K562 (cell line): ENCODE measurements around the gene FKBP2. TPM values are rescaled to one million over a fixed set of nuclear protein-coding genes. Genes with fewer than 3 reads are reported as not detected.
A peak's percentile ranks its signal among the peaks of the same experiment; 100 is the strongest.

Experiments
- CREB3 ChIP-seq: fragments of 450-650 bp; conservative IDR thresholded peaks from 2 replicates; pipeline ENCODE4 v1.6.1; 2016; ENCODE audit warnings: missing genetic modification characterization, low read depth, mild to moderate bottlenecking, missing compliant biosample characterization, moderate library complexity
- MBD2 ChIP-seq: sonication (generic); IDR thresholded peaks from 2 replicates; pipeline ENCODE4 v1.6.1; 2016; ENCODE audit warnings: low read depth, borderline replicate concordance
- NR2F6 ChIP-seq: fragments of 450-650 bp; formaldehyde crosslinking; IDR thresholded peaks from 2 replicates; pipeline ENCODE4 v1.4.0; 2020; ENCODE audit warnings: mild to moderate bottlenecking
- NUFIP1 ChIP-seq: fragments of 450-650 bp; IDR thresholded peaks from 2 replicates; pipeline ENCODE4 v1.6.1; 2018; ENCODE audit not compliant: partially characterized antibody
- OTX1 ChIP-seq: fragments of 450-650 bp; formaldehyde crosslinking; IDR thresholded peaks from 2 replicates; pipeline ENCODE4 v1.4.0; 2022; ENCODE audit warnings: mild to moderate bottlenecking
- PHB2 ChIP-seq: fragments of 450-650 bp; IDR thresholded peaks from 2 replicates; pipeline ENCODE4 v1.6.1; 2017; ENCODE audit warnings: low read depth
- PURB ChIP-seq: sonication (generic); formaldehyde crosslinking; IDR thresholded peaks from 2 replicates; pipeline ENCODE4 v1.9.0; 2021; ENCODE audit warnings: low read depth, mild to moderate bottlenecking, missing genetic modification reagents
- RBM14 ChIP-seq: fragments of 200-400 bp; formaldehyde crosslinking; IDR thresholded peaks from 2 replicates; pipeline ENCODE4 v1.6.1; 2018; ENCODE audit warnings: low read depth, mild to moderate bottlenecking, low read length, moderate library complexity, borderline replicate concordance; ENCODE audit not compliant: insufficient read depth
- SIX5 ChIP-seq, 2 experiments: IDR thresholded peaks; 2 replicates each; pipeline ENCODE4 v1.6.1; 2011; ENCODE audit warnings: low read length in 2 of 2, borderline replicate concordance in 1 of 2, low read depth in 1 of 2, mild to moderate bottlenecking in 1 of 2, moderate library complexity in 1 of 2; ENCODE audit not compliant: insufficient read depth in 1 of 2
- SMAD1 ChIP-seq: fragments of 150-350 bp; IDR thresholded peaks from 2 replicates; pipeline ENCODE4 v1.6.1; 2014; ENCODE audit warnings: low read length, low read depth; ENCODE audit not compliant: partially characterized antibody
- SMAD4 ChIP-seq: fragments of 250-450 bp; sonication (Bioruptor Pico); conservative IDR thresholded peaks from 2 replicates; pipeline ENCODE4 v1.8.0; 2021; ENCODE audit warnings: inconsistent platforms, mild to moderate bottlenecking, moderate library complexity
- SMARCB1 ChIP-seq: IDR thresholded peaks from 2 replicates; pipeline ENCODE4 v1.6.1; 2011; ENCODE audit warnings: improper control_type of control experiment, low read depth; ENCODE audit not compliant: insufficient read length
- TCFL5 ChIP-seq: fragments of 250-450 bp; sonication (Bioruptor Pico); conservative IDR thresholded peaks from 2 replicates; pipeline ENCODE4 v1.6.1; 2021; ENCODE audit warnings: mild to moderate bottlenecking, moderate library complexity, matching md5 sums
- U2AF2 ChIP-seq: fragments of 200-400 bp; formaldehyde crosslinking; optimal IDR thresholded peaks from 2 replicates; pipeline ENCODE3; 2017; ENCODE audit warnings: low read depth, mild to moderate bottlenecking, low read length
- YBX1 ChIP-seq: fragments of 450-650 bp; IDR thresholded peaks from 2 replicates; pipeline ENCODE4 v1.7.1; 2016; ENCODE audit warnings: mild to moderate bottlenecking
- ZBTB8A ChIP-seq: fragments of 450-650 bp; IDR thresholded peaks from 2 replicates; pipeline ENCODE4 v1.6.1; 2018; ENCODE audit warnings: mild to moderate bottlenecking, moderate library complexity; ENCODE audit not compliant: partially characterized antibody
- ZNF280A ChIP-seq: fragments of 450-650 bp; IDR thresholded peaks from 2 replicates; pipeline ENCODE4 v1.6.1; 2018; ENCODE audit warnings: mild to moderate bottlenecking, low read depth; ENCODE audit not compliant: partially characterized antibody
- ZNF431 ChIP-seq: sonication (generic); formaldehyde crosslinking; IDR thresholded peaks from 2 replicates; pipeline ENCODE4 v1.8.0; 2022; ENCODE audit warnings: mild to moderate bottlenecking, missing genetic modification reagents
- ZNF449 ChIP-seq: fragments of 250-450 bp; sonication (Bioruptor Pico); IDR thresholded peaks from 2 replicates; pipeline ENCODE4 v1.8.0; 2022; ENCODE audit warnings: moderate library complexity, mild to moderate bottlenecking, inconsistent platforms
- ZNF583 ChIP-seq: fragments of 250-450 bp; sonication (Bioruptor Pico); IDR thresholded peaks from 2 replicates; pipeline ENCODE4 v1.4.0; 2020
- ZNF717 ChIP-seq: fragments of 250-450 bp; sonication (Bioruptor Pico); IDR thresholded peaks from 2 replicates; pipeline ENCODE4 v1.5.0; 2021
- polyA plus RNA-seq, 8 experiments: library from polyadenylated mRNA; depleted of rRNA in 4 of 8; stranded (reverse) in 5 of 8; unstranded in 3 of 8; fragments of >200 nt; fragmentation: Nextera tagmentation in 2 of 8; fragmentation: Illumina TruSeq in 1 of 8; extraction: Ambion mirVana in 2 of 8; extraction: Trizol in 1 of 8; gene quantifications; 2 replicates each; pipeline versions ENCODE4 v1.2.1 to v1.2.3, GENCODE V29; 2011 to 2014; ENCODE audit warnings: inconsistent platforms in 1 of 8, missing spikeins in 1 of 8
- total RNA-seq, 7 experiments: library from RNA; depleted of rRNA in 6 of 7; stranded (reverse); fragments of >200 nt in 6 of 7; fragmentation: Illumina TruSeq in 2 of 7; extraction: Trizol in 2 of 7; gene quantifications; 2 replicates each; pipeline versions ENCODE4 v1.2.1 to v1.2.3, GENCODE V29; 2011 to 2021; ENCODE audit warnings: low replicate concordance in 1 of 7

Gene FKBP2
- total and polyA plus RNA-seq, 9 of the 15 experiments (the other 6 are each of a cell fraction or from before 2014, with no cell fraction given), result 3.5 to 151 (median 58.1) TPM

GRCh38 chr11:64245797-64246620 lies 5.1 kb downstream of the FKBP2 start (continued):
- TF ChIP-seq OTX1 (CRISPR knock-in tag) (no peak), NUFIP1 (no peak), SMARCB1 (no peak), PHB2 (no peak), TCFL5 (CRISPR knock-in tag) (no peak), CREB3 (tag) (no peak), SMAD4 (CRISPR knock-in tag) (peak; percentile 39; the same call in 1 of the 2 replicates), SIX5 (IDR thresholded peaks at IDR 0.05; ENCODE audit: borderline replicate concordance in 1 of 2, insufficient read depth in 1 of 2, low read depth in 1 of 2, low read length in 2 of 2) (no peak), U2AF2 (no peak), ZNF449 (CRISPR knock-in tag) (no peak), RBM14 (no peak), NR2F6 (no peak), ZNF717 (CRISPR knock-in tag) (no peak), ZBTB8A (no peak), SMAD1 (no peak), ZNF431 (CRISPR knock-in tag) (no peak), MBD2 (no peak), YBX1 (no peak), PURB (CRISPR knock-in tag) (no peak), ZNF280A (no peak), ZNF583 (CRISPR knock-in tag) (no peak)
